Suprapubic skin (tissue), 3 donors: ENCODE data around the gene HTATSF1.

Experiments used
- CTCF ChIP-seq, 2 donors: fragments of 200-600 bp in 1 of 2; fragments of 450-650 bp in 1 of 2; sonication (generic) in 1 of 2; IDR thresholded peaks; one replicate each; pipeline ENCODE4 v1.5.1; 2016 to 2019; ENCODE audit warnings: antibody characterized with exemption in 2 of 2, mild to moderate bottlenecking in 1 of 2, moderate library complexity in 1 of 2
- POLR2AphosphoS5 ChIP-seq, 3 donors: sonication (generic); formaldehyde crosslinking; IDR thresholded peaks; one replicate each; pipeline ENCODE4 v1.6.1; 2017; ENCODE audit warnings: antibody characterized with exemption in 3 of 3

DNA sequence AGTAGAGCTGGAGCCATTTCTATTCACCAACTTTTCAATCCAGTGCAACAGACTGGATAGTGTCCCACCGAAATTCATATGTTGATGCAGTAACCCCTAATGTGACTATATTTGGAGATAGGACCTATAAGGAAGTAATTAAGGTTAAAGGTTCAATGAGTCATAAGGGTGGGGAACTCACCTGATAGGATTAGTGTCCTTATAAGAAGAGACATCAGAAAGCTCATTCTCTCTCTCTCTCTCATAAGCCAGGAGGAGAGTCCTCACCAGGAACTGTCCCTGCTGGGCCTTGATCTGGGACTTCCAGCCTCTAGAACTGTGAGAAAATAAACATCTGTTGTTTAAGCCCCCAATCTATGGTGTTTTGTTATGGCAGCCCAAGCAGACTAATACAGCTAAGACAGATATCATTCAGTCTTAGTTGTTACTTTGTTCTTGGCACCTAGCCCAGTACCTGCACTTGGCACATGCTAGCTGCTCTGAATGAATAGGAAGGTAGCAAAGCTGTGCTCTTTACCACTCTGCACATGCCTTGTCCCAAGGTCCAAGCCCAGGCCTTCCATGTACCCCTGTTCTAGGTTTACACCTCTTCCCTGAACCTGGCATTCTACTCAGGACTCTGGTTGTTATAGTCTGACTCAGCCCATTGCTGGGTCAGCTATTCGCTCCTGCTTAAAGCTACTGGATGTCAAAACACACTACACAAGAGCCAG lies 28.8 kb upstream of the HTATSF1 start:
- no peak for TF ChIP-seq POLR2AphosphoS5 (IDR thresholded peaks at IDR 0.05)
- no peak for TF ChIP-seq CTCF (IDR thresholded peaks at IDR 0.05)
